WTC11 (cell line): Measurements from ENCODE around the gene STAG2. TPM values are rescaled to one million over a fixed set of nuclear protein-coding genes. Genes with fewer than 3 reads are reported as not detected.

Experiments
- ATAC-seq: fragments of 200-7000 bp; cut with Tn5 transposase; 2 replicates; pipeline ENCODE4 v1.10.0; 2021; ENCODE audit warnings: mild to moderate bottlenecking, moderate library complexity
- CTCF ChIA-PET: fragments of 300-600 bp; sonication (Branson Sonifier 250); formaldehyde crosslinking; loops from one replicate; lab custom pipeline; 2021; ENCODE audit warnings: antibody characterized with exemption; lab: Charles Lee
- POLR2A ChIA-PET: fragments of 350-600 bp; sonication (Branson Sonifier 250); formaldehyde crosslinking; loops from one replicate; lab custom pipeline; 2021; ENCODE audit warnings: antibody characterized with exemption; lab: Charles Lee
- DNase-seq: peaks from one replicate; pipeline ENCODE4 v3.0.0; 2021; ENCODE audit warnings: low spot score
- H3K27ac Mint-ChIP-seq: 2 replicates; pipeline ENCODE4 v1.8.0; 2021; ENCODE audit warnings: mixed read lengths
- H3K27me3 Mint-ChIP-seq: 2 replicates; pipeline ENCODE4 v1.8.0; 2021; ENCODE audit warnings: low read depth, mild to moderate bottlenecking, moderate library complexity, mixed read lengths
- H3K36me3 Mint-ChIP-seq: 2 replicates; pipeline ENCODE4 v1.8.0; 2021; ENCODE audit warnings: mixed read lengths
- H3K4me1 Mint-ChIP-seq: 2 replicates; pipeline ENCODE4 v1.8.0; 2022; ENCODE audit warnings: mixed read lengths
- H3K4me3 Mint-ChIP-seq: 2 replicates; pipeline ENCODE4 v1.8.0; 2021; ENCODE audit warnings: mild to moderate bottlenecking, moderate library complexity, mixed read lengths
- H3K9me3 Mint-ChIP-seq: 2 replicates; pipeline ENCODE4 v1.8.0; 2021; ENCODE audit warnings: mixed read lengths
- CREM ChIP-seq: sonication (generic); formaldehyde crosslinking; IDR thresholded peaks from 2 replicates; pipeline ENCODE4 v1.8.1; 2022; ENCODE audit warnings: mild to moderate bottlenecking, missing genetic modification reagents, moderate library complexity
- ELF4 ChIP-seq: sonication (generic); formaldehyde crosslinking; IDR thresholded peaks from 2 replicates; pipeline ENCODE4 v1.8.1; 2022; ENCODE audit warnings: low read depth, mild to moderate bottlenecking, moderate library complexity, missing genetic modification reagents
- ESRRA ChIP-seq: sonication (generic); formaldehyde crosslinking; IDR thresholded peaks from 2 replicates; pipeline ENCODE4 v1.8.1; 2022; ENCODE audit warnings: mild to moderate bottlenecking, missing genetic modification reagents, borderline replicate concordance
- FOXJ3 ChIP-seq: sonication (generic); formaldehyde crosslinking; IDR thresholded peaks from 2 replicates; pipeline ENCODE4 v1.9.0; 2021; ENCODE audit warnings: missing genetic modification reagents, mild to moderate bottlenecking, borderline replicate concordance
- FOXK1 ChIP-seq: sonication (generic); formaldehyde crosslinking; IDR thresholded peaks from 2 replicates; pipeline ENCODE4 v1.8.0; 2022; ENCODE audit warnings: mild to moderate bottlenecking, moderate library complexity, missing genetic modification reagents
- KAT7 ChIP-seq: sonication (generic); formaldehyde crosslinking; IDR thresholded peaks from 2 replicates; pipeline ENCODE4 v1.8.1; 2023; ENCODE audit warnings: missing genetic modification reagents, mild to moderate bottlenecking, borderline replicate concordance
- MYBL2 ChIP-seq: sonication (generic); formaldehyde crosslinking; IDR thresholded peaks from 2 replicates; pipeline ENCODE4 v1.8.1; 2023; ENCODE audit warnings: mild to moderate bottlenecking, moderate library complexity, missing genetic modification reagents
- NR1H2 ChIP-seq: sonication (generic); formaldehyde crosslinking; IDR thresholded peaks from 2 replicates; pipeline ENCODE4 v1.9.0; 2021; ENCODE audit warnings: mild to moderate bottlenecking, moderate library complexity, missing genetic modification reagents
- SMAD3 ChIP-seq: sonication (generic); formaldehyde crosslinking; IDR thresholded peaks from 2 replicates; pipeline ENCODE4 v1.8.0; 2022; ENCODE audit warnings: missing genetic modification reagents, mild to moderate bottlenecking, borderline replicate concordance
- TCF7 ChIP-seq: sonication (generic); formaldehyde crosslinking; IDR thresholded peaks from 2 replicates; pipeline ENCODE4 v1.8.0; 2022; ENCODE audit warnings: mild to moderate bottlenecking, low read depth, missing genetic modification reagents, moderate library complexity
- ZNF121 ChIP-seq: sonication (generic); formaldehyde crosslinking; IDR thresholded peaks from 2 replicates; pipeline ENCODE4 v1.8.0; 2023; ENCODE audit warnings: missing genetic modification reagents
- total RNA-seq: library from RNA; stranded (reverse); gene quantifications from 3 replicates; pipeline ENCODE4 v1.2.3, GENCODE V29; 2021
- TF ChIP-seq, protein P1 (sequence below): sonication (generic); formaldehyde crosslinking; IDR thresholded peaks from 2 replicates; pipeline ENCODE4 v1.8.1; 2023; ENCODE audit warnings: mild to moderate bottlenecking, missing genetic modification reagents, moderate library complexity
- TF ChIP-seq, protein P2 (sequence below): fragments of 250-450 bp; sonication (Bioruptor Pico); IDR thresholded peaks from 2 replicates; pipeline ENCODE4 v1.9.0; 2021; ENCODE audit warnings: mild to moderate bottlenecking
- TF ChIP-seq, protein P3 (sequence below): sonication (generic); formaldehyde crosslinking; IDR thresholded peaks from 2 replicates; pipeline ENCODE4 v1.8.1; 2023; ENCODE audit warnings: mild to moderate bottlenecking, missing genetic modification reagents
- TF ChIP-seq, protein P4 (sequence below): sonication (generic); formaldehyde crosslinking; IDR thresholded peaks from 2 replicates; pipeline ENCODE4 v1.8.1; 2022; ENCODE audit warnings: mild to moderate bottlenecking, missing genetic modification reagents, moderate library complexity, borderline replicate concordance
- TF ChIP-seq, protein P5 (sequence below): sonication (generic); formaldehyde crosslinking; IDR thresholded peaks from 2 replicates; pipeline ENCODE4 v1.8.1; 2022; ENCODE audit warnings: missing genetic modification reagents, borderline replicate concordance
- TF ChIP-seq, protein P6 (sequence below): sonication (generic); formaldehyde crosslinking; IDR thresholded peaks from 2 replicates; pipeline ENCODE4 v1.8.0; 2022; ENCODE audit warnings: mild to moderate bottlenecking, missing genetic modification reagents
- TF ChIP-seq, protein P7 (sequence below): sonication (generic); formaldehyde crosslinking; IDR thresholded peaks from 2 replicates; pipeline ENCODE4 v1.8.1; 2022; ENCODE audit warnings: mild to moderate bottlenecking, moderate library complexity, missing genetic modification reagents
- TF ChIP-seq, protein P8 (sequence below): sonication (generic); formaldehyde crosslinking; IDR thresholded peaks from 2 replicates; pipeline ENCODE4 v1.8.1; 2023; ENCODE audit warnings: mild to moderate bottlenecking, missing genetic modification reagents, moderate library complexity
- TF ChIP-seq, protein P9 (sequence below): fragments of 250-450 bp; sonication (Bioruptor Pico); IDR thresholded peaks from 2 replicates; pipeline ENCODE4 v1.8.0; 2021; ENCODE audit warnings: mild to moderate bottlenecking

Gene STAG2
- total RNA-seq, 1 experiment from 2014 or later = 70.5 TPM

DNA sequence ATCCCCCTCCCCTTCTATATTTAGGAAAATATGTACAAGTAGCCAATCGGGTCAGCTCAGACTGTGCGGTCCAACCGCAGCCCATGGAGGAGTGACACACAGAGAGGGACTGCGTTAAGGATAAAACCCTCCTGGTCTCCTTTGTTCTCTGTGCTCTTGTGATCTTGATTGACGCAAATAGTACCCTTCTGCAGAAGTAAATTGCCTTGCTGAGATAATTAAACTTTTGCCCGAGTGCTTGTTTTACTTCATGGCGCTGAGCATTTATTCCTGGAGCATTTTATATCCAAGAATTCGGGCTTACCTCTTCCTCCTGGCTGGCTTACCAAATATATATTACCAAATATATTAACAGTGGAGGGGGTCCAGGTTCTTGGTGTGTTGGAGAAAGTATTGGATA lies 184.2 kb downstream of the STAG2 start:
- Mint-ChIP-seq H3K27me3 (no peaks in the 10 kb centered on the region; the same call in 1 of the 2 replicates), H3K9me3 (peaks cover 35% of the 10 kb centered on the region), H3K4me3 (no peak overlapping the region), H3K36me3 (peaks cover 33% of the 10 kb centered on the region)
- CTCF ChIA-PET = no interaction called here
- no peak for ATAC-seq
- no peak for DNase-seq
- no peak for TF ChIP-seq TCF7 (CRISPR knock-in tag)
- TF ChIP-seq, protein P1, sequence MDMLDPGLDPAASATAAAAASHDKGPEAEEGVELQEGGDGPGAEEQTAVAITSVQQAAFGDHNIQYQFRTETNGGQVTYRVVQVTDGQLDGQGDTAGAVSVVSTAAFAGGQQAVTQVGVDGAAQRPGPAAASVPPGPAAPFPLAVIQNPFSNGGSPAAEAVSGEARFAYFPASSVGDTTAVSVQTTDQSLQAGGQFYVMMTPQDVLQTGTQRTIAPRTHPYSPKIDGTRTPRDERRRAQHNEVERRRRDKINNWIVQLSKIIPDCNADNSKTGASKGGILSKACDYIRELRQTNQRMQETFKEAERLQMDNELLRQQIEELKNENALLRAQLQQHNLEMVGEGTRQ (CRISPR knock-in tag) = no peak
- TF ChIP-seq, protein P2, sequence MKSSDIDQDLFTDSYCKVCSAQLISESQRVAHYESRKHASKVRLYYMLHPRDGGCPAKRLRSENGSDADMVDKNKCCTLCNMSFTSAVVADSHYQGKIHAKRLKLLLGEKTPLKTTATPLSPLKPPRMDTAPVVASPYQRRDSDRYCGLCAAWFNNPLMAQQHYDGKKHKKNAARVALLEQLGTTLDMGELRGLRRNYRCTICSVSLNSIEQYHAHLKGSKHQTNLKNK (CRISPR knock-in tag) = no peak
- no peak for TF ChIP-seq CREM
- TF ChIP-seq, protein P3, sequence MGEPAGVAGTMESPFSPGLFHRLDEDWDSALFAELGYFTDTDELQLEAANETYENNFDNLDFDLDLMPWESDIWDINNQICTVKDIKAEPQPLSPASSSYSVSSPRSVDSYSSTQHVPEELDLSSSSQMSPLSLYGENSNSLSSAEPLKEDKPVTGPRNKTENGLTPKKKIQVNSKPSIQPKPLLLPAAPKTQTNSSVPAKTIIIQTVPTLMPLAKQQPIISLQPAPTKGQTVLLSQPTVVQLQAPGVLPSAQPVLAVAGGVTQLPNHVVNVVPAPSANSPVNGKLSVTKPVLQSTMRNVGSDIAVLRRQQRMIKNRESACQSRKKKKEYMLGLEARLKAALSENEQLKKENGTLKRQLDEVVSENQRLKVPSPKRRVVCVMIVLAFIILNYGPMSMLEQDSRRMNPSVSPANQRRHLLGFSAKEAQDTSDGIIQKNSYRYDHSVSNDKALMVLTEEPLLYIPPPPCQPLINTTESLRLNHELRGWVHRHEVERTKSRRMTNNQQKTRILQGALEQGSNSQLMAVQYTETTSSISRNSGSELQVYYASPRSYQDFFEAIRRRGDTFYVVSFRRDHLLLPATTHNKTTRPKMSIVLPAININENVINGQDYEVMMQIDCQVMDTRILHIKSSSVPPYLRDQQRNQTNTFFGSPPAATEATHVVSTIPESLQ (CRISPR knock-in tag) = no peak
- TF ChIP-seq, protein P4, sequence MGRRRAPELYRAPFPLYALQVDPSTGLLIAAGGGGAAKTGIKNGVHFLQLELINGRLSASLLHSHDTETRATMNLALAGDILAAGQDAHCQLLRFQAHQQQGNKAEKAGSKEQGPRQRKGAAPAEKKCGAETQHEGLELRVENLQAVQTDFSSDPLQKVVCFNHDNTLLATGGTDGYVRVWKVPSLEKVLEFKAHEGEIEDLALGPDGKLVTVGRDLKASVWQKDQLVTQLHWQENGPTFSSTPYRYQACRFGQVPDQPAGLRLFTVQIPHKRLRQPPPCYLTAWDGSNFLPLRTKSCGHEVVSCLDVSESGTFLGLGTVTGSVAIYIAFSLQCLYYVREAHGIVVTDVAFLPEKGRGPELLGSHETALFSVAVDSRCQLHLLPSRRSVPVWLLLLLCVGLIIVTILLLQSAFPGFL = no peak
- TF ChIP-seq FOXK1 (CRISPR knock-in tag) = no peak
- TF ChIP-seq, protein P5, sequence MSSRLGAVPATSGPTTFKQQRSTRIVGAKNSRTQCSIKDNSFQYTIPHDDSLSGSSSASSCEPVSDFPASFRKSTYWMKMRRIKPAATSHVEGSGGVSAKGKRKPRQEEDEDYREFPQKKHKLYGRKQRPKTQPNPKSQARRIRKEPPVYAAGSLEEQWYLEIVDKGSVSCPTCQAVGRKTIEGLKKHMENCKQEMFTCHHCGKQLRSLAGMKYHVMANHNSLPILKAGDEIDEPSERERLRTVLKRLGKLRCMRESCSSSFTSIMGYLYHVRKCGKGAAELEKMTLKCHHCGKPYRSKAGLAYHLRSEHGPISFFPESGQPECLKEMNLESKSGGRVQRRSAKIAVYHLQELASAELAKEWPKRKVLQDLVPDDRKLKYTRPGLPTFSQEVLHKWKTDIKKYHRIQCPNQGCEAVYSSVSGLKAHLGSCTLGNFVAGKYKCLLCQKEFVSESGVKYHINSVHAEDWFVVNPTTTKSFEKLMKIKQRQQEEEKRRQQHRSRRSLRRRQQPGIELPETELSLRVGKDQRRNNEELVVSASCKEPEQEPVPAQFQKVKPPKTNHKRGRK = no peak
- TF ChIP-seq, protein P6, sequence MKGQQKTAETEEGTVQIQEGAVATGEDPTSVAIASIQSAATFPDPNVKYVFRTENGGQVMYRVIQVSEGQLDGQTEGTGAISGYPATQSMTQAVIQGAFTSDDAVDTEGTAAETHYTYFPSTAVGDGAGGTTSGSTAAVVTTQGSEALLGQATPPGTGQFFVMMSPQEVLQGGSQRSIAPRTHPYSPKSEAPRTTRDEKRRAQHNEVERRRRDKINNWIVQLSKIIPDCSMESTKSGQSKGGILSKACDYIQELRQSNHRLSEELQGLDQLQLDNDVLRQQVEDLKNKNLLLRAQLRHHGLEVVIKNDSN (CRISPR knock-in tag) = no peak
- TF ChIP-seq, protein P7, sequence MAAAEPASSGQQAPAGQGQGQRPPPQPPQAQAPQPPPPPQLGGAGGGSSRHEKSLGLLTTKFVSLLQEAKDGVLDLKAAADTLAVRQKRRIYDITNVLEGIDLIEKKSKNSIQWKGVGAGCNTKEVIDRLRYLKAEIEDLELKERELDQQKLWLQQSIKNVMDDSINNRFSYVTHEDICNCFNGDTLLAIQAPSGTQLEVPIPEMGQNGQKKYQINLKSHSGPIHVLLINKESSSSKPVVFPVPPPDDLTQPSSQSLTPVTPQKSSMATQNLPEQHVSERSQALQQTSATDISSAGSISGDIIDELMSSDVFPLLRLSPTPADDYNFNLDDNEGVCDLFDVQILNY = no peak
- TF ChIP-seq ESRRA (CRISPR knock-in tag) = no peak
- TF ChIP-seq ZNF121 = no peak
- TF ChIP-seq, protein P8, sequence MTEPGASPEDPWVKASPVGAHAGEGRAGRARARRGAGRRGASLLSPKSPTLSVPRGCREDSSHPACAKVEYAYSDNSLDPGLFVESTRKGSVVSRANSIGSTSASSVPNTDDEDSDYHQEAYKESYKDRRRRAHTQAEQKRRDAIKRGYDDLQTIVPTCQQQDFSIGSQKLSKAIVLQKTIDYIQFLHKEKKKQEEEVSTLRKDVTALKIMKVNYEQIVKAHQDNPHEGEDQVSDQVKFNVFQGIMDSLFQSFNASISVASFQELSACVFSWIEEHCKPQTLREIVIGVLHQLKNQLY = no peak
- TF ChIP-seq NR1H2 (CRISPR knock-in tag) = no peak
- TF ChIP-seq KAT7 (CRISPR knock-in tag) = no peak
- TF ChIP-seq MYBL2 (CRISPR knock-in tag) = no peak
- TF ChIP-seq ELF4 (CRISPR knock-in tag) = no peak
- TF ChIP-seq, all 79 proteins: peak for 0
- H3K27ac Mint-ChIP-seq = peak overlapping the region; percentile 60; the same call in 1 of the 2 replicates
- H3K4me1 Mint-ChIP-seq = peaks cover 25% of the 10 kb centered on the region
- POLR2A ChIA-PET = no interaction called here

DNA sequence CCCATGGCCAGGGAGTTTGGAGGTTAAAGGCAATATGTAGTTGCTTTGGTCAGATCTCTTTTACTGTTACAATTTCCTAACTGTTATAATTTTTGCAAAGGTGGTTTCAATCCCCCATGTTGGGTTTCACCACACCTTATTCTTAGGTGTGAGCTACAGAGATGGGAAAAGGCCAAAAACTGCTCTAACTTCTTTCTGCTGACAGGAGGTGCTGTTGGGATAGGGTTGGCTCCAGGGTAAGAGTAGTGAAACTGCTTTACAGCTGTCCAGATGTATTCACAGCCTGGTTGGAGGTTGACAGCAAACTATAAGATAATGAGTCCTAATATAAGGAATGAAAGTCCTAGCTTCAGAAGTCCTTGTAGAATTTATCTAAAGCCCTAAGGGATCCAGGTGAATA lies 189.7 kb downstream of the STAG2 start:
- no peaks in the 10 kb centered on the region for H3K27me3 Mint-ChIP-seq
- peaks cover 27% of the 10 kb centered on the region for H3K9me3 Mint-ChIP-seq
- no peaks in the 10 kb centered on the region for H3K4me1 Mint-ChIP-seq
- H3K36me3 Mint-ChIP-seq = peaks cover 22% of the 10 kb centered on the region
- POLR2A ChIA-PET = no interaction called here
- no peak overlapping the region for H3K27ac Mint-ChIP-seq
- no peak for TF ChIP-seq FOXJ3
- TF ChIP-seq NR1H2 (CRISPR knock-in tag) = no peak
- TF ChIP-seq, protein P1 (CRISPR knock-in tag) = no peak
- no peak for TF ChIP-seq SMAD3
- TF ChIP-seq, protein P2 (CRISPR knock-in tag) = no peak
- TF ChIP-seq, protein P9, sequence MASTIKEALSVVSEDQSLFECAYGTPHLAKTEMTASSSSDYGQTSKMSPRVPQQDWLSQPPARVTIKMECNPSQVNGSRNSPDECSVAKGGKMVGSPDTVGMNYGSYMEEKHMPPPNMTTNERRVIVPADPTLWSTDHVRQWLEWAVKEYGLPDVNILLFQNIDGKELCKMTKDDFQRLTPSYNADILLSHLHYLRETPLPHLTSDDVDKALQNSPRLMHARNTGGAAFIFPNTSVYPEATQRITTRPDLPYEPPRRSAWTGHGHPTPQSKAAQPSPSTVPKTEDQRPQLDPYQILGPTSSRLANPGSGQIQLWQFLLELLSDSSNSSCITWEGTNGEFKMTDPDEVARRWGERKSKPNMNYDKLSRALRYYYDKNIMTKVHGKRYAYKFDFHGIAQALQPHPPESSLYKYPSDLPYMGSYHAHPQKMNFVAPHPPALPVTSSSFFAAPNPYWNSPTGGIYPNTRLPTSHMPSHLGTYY (CRISPR knock-in tag) = no peak
- TF ChIP-seq, all 79 proteins: peak for 0
- H3K4me3 Mint-ChIP-seq = no peak overlapping the region
- ATAC-seq = no peak
- DNase-seq = no peak
- CTCF ChIA-PET = no interaction called here
